PC-9 (cell line): ENCODE measurements around the gene SLC66A2. TPM values are rescaled to one million over a fixed set of nuclear protein-coding genes. Genes with fewer than 3 reads are reported as not detected.

Experiments
- BruUV-seq: library from RNA; stranded (reverse); fragments of 400-500 nt; replicated peaks from 2 replicates; lab custom pipeline; 2021; lab: Mats Ljungman, UMichigan
- CTCF ChIA-PET: fragments of 300-600 bp; sonication (Branson Sonifier 250); formaldehyde crosslinking; loops from one replicate; lab custom pipeline; 2022; ENCODE audit warnings: antibody characterized with exemption; lab: Charles Lee
- POLR2A ChIA-PET: fragments of 300-600 bp; sonication (Branson Sonifier 250); formaldehyde crosslinking; loops from one replicate; lab custom pipeline; 2022; ENCODE audit warnings: antibody characterized with exemption; ENCODE audit not compliant: unreplicated experiment; lab: Charles Lee
- DNase-seq, 2 experiments: peaks; one replicate each; pipeline versions ENCODE4 v3.0.0 to v3.0.0-alpha.2; 2015 to 2022; ENCODE audit warnings: mixed read lengths in 1 of 2
- H2AFZ ChIP-seq: fragments of 200-600 bp; sonication (generic); 2 replicates; pipeline ENCODE4 v1.8.1; 2017; ENCODE audit warnings: antibody characterized with exemption
- H3F3A ChIP-seq: fragments of 200-600 bp; sonication (generic); 2 replicates; pipeline ENCODE4 v1.8.1; 2017; ENCODE audit warnings: antibody characterized with exemption, mild to moderate bottlenecking, low read depth; ENCODE audit not compliant: insufficient read depth
- H3K27ac ChIP-seq: fragments of 200-600 bp; sonication (generic); 2 replicates; pipeline ENCODE4 v1.6.1; 2016; ENCODE audit warnings: mixed run types
- H3K27me3 ChIP-seq: fragments of 200-600 bp; sonication (generic); 2 replicates; pipeline ENCODE4 v1.6.1; 2016; ENCODE audit warnings: low read depth, mixed run types; ENCODE audit not compliant: insufficient read depth
- H3K36me3 ChIP-seq: fragments of 200-600 bp; sonication (generic); 2 replicates; pipeline ENCODE4 v1.6.1; 2016; ENCODE audit warnings: low read depth, mixed run types
- H3K4me1 ChIP-seq: fragments of 200-600 bp; sonication (generic); replicated peaks from 2 replicates; pipeline ENCODE4 v1.6.1; 2016; ENCODE audit warnings: mixed run types; ENCODE audit not compliant: insufficient read depth
- H3K4me2 ChIP-seq: fragments of 200-600 bp; sonication (generic); 2 replicates; pipeline ENCODE4 v1.6.1; 2017; ENCODE audit warnings: mixed run types
- H3K4me3 ChIP-seq: fragments of 200-600 bp; sonication (generic); 2 replicates; pipeline ENCODE4 v1.6.1; 2016; ENCODE audit warnings: mixed run types
- H3K79me2 ChIP-seq: fragments of 200-600 bp; sonication (generic); 2 replicates; pipeline ENCODE4 v1.6.1; 2017; ENCODE audit warnings: low read depth, mixed run types
- H3K9me2 ChIP-seq: fragments of 200-600 bp; sonication (generic); 2 replicates; pipeline ENCODE4 v1.8.1; 2017; ENCODE audit warnings: mild to moderate bottlenecking; ENCODE audit not compliant: insufficient read depth
- H3K9me3 ChIP-seq: fragments of 200-600 bp; sonication (generic); 2 replicates; pipeline ENCODE4 v1.8.1; 2016; ENCODE audit warnings: low read depth; ENCODE audit not compliant: insufficient read depth
- H4K20me1 ChIP-seq: fragments of 200-600 bp; sonication (generic); 2 replicates; pipeline ENCODE4 v1.8.1; 2017; ENCODE audit not compliant: insufficient read depth
- EZH2 ChIP-seq: fragments of 200-600 bp; sonication (generic); IDR thresholded peaks from 2 replicates; pipeline ENCODE4 v1.8.0; 2017; ENCODE audit warnings: antibody characterized with exemption, low read depth
- intact Hi-C: fragments of 100-400 bp; cut with micrococcal nuclease; formaldehyde crosslinking; loops from one replicate; pipeline ENCODE4 v1.10.0; 2022; ENCODE audit not compliant: unreplicated experiment
- total RNA-seq: library from RNA; stranded (reverse); gene quantifications from 2 replicates; pipeline ENCODE4 v1.2.3, GENCODE V29; 2021
- TF ChIP-seq, protein P1 (sequence below): fragments of 200-600 bp; sonication (generic); conservative IDR thresholded peaks from 2 replicates; pipeline ENCODE4 v1.6.1; 2017; ENCODE audit warnings: mixed run types, antibody characterized with exemption, mild to moderate bottlenecking, moderate library complexity

Gene SLC66A2
- total RNA-seq, 1 experiment from 2014 or later: 24.3 TPM

DNA sequence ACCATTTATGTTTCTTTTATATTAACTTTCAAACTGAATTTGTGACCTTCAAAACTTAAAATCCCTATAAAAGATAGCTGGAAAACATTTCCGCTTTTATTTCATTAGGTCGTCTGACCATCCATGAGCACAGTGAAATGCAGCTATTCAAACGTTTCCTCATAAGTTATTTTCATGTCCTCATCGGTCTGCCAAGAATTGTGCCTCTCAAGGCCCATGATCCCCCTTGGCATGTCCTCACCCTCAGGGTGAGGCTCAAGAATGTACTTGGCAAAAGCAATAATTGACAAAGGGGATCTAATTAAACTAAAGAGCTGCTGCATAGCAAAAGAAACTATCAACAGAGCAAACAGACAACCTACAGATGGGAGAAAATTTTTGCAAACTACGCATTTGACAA is 12.4 kb downstream of the SLC66A2 start:
- Histone ChIP-seq H3K79me2 (no peaks in the 10 kb centered on the region), H4K20me1 (0 out of 2 replicates have a peak, but pooled peaks cover 5% of the 10 kb centered on the region), H3K36me3 (no peaks in the 10 kb centered on the region), H3K27ac (no peak overlapping the region), H3K4me3 (no peak overlapping the region), H3K9me2 (no peaks in the 10 kb centered on the region), H3K9me3 (no peaks in the 10 kb centered on the region), H3K4me2 (no peak overlapping the region), H3K27me3 (no peaks in the 10 kb centered on the region), H2AFZ (no peak overlapping the region), H3F3A (no peaks in the 10 kb centered on the region), H3K4me1 (no peaks in the 10 kb centered on the region)
- intact Hi-C loops: no loop called here
- TF ChIP-seq EZH2: no peak
- TF ChIP-seq, protein P1, sequence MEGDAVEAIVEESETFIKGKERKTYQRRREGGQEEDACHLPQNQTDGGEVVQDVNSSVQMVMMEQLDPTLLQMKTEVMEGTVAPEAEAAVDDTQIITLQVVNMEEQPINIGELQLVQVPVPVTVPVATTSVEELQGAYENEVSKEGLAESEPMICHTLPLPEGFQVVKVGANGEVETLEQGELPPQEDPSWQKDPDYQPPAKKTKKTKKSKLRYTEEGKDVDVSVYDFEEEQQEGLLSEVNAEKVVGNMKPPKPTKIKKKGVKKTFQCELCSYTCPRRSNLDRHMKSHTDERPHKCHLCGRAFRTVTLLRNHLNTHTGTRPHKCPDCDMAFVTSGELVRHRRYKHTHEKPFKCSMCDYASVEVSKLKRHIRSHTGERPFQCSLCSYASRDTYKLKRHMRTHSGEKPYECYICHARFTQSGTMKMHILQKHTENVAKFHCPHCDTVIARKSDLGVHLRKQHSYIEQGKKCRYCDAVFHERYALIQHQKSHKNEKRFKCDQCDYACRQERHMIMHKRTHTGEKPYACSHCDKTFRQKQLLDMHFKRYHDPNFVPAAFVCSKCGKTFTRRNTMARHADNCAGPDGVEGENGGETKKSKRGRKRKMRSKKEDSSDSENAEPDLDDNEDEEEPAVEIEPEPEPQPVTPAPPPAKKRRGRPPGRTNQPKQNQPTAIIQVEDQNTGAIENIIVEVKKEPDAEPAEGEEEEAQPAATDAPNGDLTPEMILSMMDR: no peak
- no TSS peak for BruUV-seq
- ChIA-PET CTCF (no interaction called here), POLR2A (no interaction called here)
- no peak for DNase-seq

DNA sequence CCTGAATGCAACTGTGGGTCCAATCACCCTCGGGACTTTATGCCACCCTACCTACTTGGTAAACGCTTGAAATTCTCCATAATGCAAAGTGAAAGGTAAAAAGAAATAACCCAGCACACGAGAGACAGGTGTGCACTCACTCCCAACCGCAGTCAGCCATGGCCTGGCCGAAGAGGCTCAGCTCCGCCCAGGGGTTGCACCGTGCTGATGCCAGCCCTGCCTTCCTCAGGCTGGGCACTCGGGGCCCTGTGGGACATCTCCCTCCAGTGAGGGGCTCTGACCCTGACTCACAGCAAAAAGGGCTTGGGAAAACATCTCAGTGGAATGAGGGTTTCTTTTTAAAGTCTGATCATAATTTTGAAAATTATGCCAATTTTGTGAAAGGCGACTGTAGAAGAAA is 13.3 kb downstream of the SLC66A2 start:
- no peak for DNase-seq
- no peak for TF ChIP-seq EZH2
- TF ChIP-seq, protein P1: no peak
- intact Hi-C loops: no loop called here
- no peak overlapping the region for H3K4me3 ChIP-seq
- no peaks in the 10 kb centered on the region for H3K79me2 ChIP-seq
- no peak overlapping the region for H2AFZ ChIP-seq
- H3K4me1 ChIP-seq: no peaks in the 10 kb centered on the region
- no peaks in the 10 kb centered on the region; the same call in none of the 2 replicates for H3K36me3 ChIP-seq
- H3K9me3 ChIP-seq: peaks cover 2% of the 10 kb centered on the region; the same call in 1 of the 2 replicates
- no TSS peak for BruUV-seq
- H4K20me1 ChIP-seq: 0 out of 2 replicates have a peak, but pooled peaks cover 5% of the 10 kb centered on the region
- POLR2A ChIA-PET: no interaction called here
- no peaks in the 10 kb centered on the region for H3K27me3 ChIP-seq
- CTCF ChIA-PET: no interaction called here
- no peak overlapping the region for H3K27ac ChIP-seq
- no peak overlapping the region for H3K4me2 ChIP-seq
- no peaks in the 10 kb centered on the region for H3K9me2 ChIP-seq
- H3F3A ChIP-seq: no peaks in the 10 kb centered on the region

DNA sequence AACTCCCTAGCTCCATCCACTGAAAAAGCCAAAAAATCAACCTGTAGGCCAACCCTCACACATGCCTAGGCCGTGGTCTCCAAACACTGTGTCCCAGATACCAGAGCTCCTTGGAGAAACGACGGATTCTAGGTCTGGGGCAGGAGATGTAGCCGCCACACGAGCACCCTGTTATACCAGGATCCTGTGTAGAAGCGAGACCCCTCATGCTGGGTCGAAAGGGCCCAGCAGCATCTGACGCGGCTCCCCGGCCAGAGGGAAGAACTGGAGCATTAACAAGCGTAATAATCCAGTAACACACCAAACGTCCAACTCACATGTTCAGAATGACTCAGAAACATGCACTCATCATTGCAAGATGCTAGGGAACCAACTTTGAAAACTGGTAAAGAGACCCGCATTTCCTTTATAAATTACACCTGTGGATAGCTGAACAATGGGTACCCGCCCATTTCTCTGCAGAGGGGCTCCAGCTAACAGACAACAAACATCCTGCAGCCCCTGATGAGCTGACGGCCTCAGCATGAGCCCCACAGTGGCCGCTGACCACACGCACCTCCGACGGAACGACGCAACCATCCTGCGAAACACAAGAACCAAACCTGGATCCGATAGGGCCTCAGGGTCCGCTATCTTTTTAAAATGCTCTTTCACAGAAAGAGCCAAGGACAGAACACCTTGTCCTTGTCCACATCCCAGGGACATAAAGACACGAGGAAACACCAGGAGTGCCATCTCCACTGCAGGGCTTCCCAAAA is 14.2 kb downstream of the SLC66A2 start:
- DNase-seq: no peak

More for the DNA sequence above, 14.2 kb downstream of the SLC66A2 start:
- no peak overlapping the region for H3K27ac ChIP-seq
- no peak overlapping the region for H3K4me2 ChIP-seq
- ChIA-PET CTCF (no interaction called here), POLR2A (no interaction called here)
- TF ChIP-seq EZH2: no peak
- TF ChIP-seq, protein P1: no peak
- H3K36me3 ChIP-seq: no peaks in the 10 kb centered on the region; the same call in none of the 2 replicates
- 0 out of 2 replicates have a peak, but pooled peaks cover 5% of the 10 kb centered on the region for H4K20me1 ChIP-seq
- H3K4me1 ChIP-seq: no peaks in the 10 kb centered on the region
- H3K9me3 ChIP-seq: peaks cover 11% of the 10 kb centered on the region; the same call in 1 of the 2 replicates
- H3K4me3 ChIP-seq: no peak overlapping the region
- intact Hi-C loops: no loop called here
- no peaks in the 10 kb centered on the region for H3K27me3 ChIP-seq
- no TSS peak for BruUV-seq
- no peaks in the 10 kb centered on the region for H3K9me2 ChIP-seq
- H2AFZ ChIP-seq: no peak overlapping the region
- no peaks in the 10 kb centered on the region for H3F3A ChIP-seq
- no peaks in the 10 kb centered on the region for H3K79me2 ChIP-seq
